Endothelial cell of umbilical vein (primary cell): ENCODE data around the gene CAPRIN2. TPM values are rescaled to one million over a fixed set of nuclear protein-coding genes. Genes with fewer than 3 reads are reported as not detected.

Source experiments
- BruUV-seq: library from RNA; stranded (reverse); fragments of 400-500 nt; replicated peaks from 2 replicates; lab custom pipeline; 2021; lab: Mats Ljungman, UMichigan
- CTCF ChIA-PET: fragments of 300-600, 350-600 bp; sonication (Branson Sonifier 250); formaldehyde crosslinking; loops from one replicate; lab custom pipeline; 2021; ENCODE audit warnings: antibody characterized with exemption, inconsistent platforms; lab: Charles Lee
- POLR2A ChIA-PET: fragments of 300-600, 350-600 bp; sonication (Branson Sonifier 250); formaldehyde crosslinking; loops from one replicate; lab custom pipeline; 2021; ENCODE audit warnings: antibody characterized with exemption, inconsistent platforms; lab: Charles Lee
- DNase-seq: peaks from one replicate; pipeline ENCODE4 v3.0.0-alpha.2; 2011; ENCODE audit warnings: low read depth, low spot score
- FAIRE-seq: peaks from 2 replicates; lab custom pipeline; 2011; peaks lifted over from hg19 to GRCh38; lab: Jason Lieb, UNC
- H2AFZ ChIP-seq: 2 replicates; pipeline ENCODE4 v1.6.0; 2012; ENCODE audit warnings: low read depth, low read length, control low read depth, inconsistent platforms
- H3K27ac ChIP-seq: 2 replicates; pipeline ENCODE4 v1.5.1; 2011; ENCODE audit warnings: low read depth, mild to moderate bottlenecking, control low read depth, low read length, moderate library complexity; ENCODE audit not compliant: insufficient read depth
- H3K27me3 ChIP-seq, 2 experiments: 2 replicates each; pipeline versions ENCODE4 v1.6.0 to v1.6.1; 2011; ENCODE audit warnings: low read length in 2 of 2, mixed read lengths in 1 of 2; ENCODE audit not compliant: control insufficient read depth in 2 of 2, insufficient read depth in 2 of 2
- H3K36me3 ChIP-seq, 2 experiments: 2 replicates in 1 of 2; 3 replicates in 1 of 2; pipeline ENCODE4 v1.5.1; 2011; ENCODE audit warnings: low read length in 2 of 2, mild to moderate bottlenecking in 1 of 2, moderate library complexity in 1 of 2; ENCODE audit not compliant: control insufficient read depth in 2 of 2, insufficient read depth in 2 of 2; ENCODE audit errors: extremely low read depth in 1 of 2
- H3K4me1 ChIP-seq: 3 replicates; pipeline ENCODE4 v1.5.1; 2011; ENCODE audit warnings: mild to moderate bottlenecking, low read length; ENCODE audit not compliant: control insufficient read depth, insufficient read depth; ENCODE audit errors: extremely low read depth
- H3K4me2 ChIP-seq: 2 replicates; pipeline ENCODE4 v1.6.1; 2011; ENCODE audit warnings: low read length, control low read depth, mixed read lengths; ENCODE audit not compliant: insufficient read depth
- H3K4me3 ChIP-seq, 3 experiments: fragments of 200-600 bp in 1 of 3; sonication (generic), shearing (Covaris generic) in 1 of 3; replicated peaks in 1 of 3; 2 replicates each; pipeline ENCODE4 v1.5.1; 2011 to 2016; ENCODE audit warnings: control low read depth in 3 of 3, low read length in 3 of 3, mild to moderate bottlenecking in 2 of 3, inconsistent platforms in 1 of 3, low read depth in 1 of 3, moderate library complexity in 1 of 3; ENCODE audit not compliant: insufficient read depth in 1 of 3
- H3K79me2 ChIP-seq: 2 replicates; pipeline ENCODE4 v1.6.0; 2012; ENCODE audit warnings: low read length, inconsistent platforms; ENCODE audit not compliant: control insufficient read depth, insufficient read depth
- H3K9ac ChIP-seq: replicated peaks from 2 replicates; pipeline ENCODE3; 2011; ENCODE audit warnings: low read length, control low read depth; ENCODE audit not compliant: insufficient read depth; ENCODE audit errors: extremely low read depth
- H3K9me1 ChIP-seq: replicated peaks from 3 replicates; pipeline ENCODE4 v1.6.0; 2011; ENCODE audit warnings: mild to moderate bottlenecking, low read length; ENCODE audit not compliant: control insufficient read depth, insufficient read depth; ENCODE audit errors: extremely low read depth
- H3K9me3 ChIP-seq: replicated peaks from 2 replicates; pipeline ENCODE4 v1.5.1; 2012; ENCODE audit warnings: low read length, inconsistent platforms; ENCODE audit not compliant: control insufficient read depth, insufficient read depth
- H4K20me1 ChIP-seq: replicated peaks from 2 replicates; pipeline ENCODE3; 2011; ENCODE audit warnings: mild to moderate bottlenecking, low read length; ENCODE audit not compliant: control insufficient read depth, insufficient read depth; ENCODE audit errors: extremely low read depth
- CTCF ChIP-seq, 2 donors: IDR thresholded peaks; 1 replicate in 1 of 2; 2 replicates in 1 of 2; pipeline ENCODE4 v1.5.1; 2011; ENCODE audit warnings: low read length in 2 of 2, mild to moderate bottlenecking in 2 of 2, moderate library complexity in 2 of 2, control low read depth in 1 of 2, inconsistent platforms in 1 of 2, low read depth in 1 of 2; ENCODE audit not compliant: insufficient read depth in 1 of 2; ENCODE audit errors: extremely low read depth in 1 of 2
- EZH2 ChIP-seq: IDR thresholded peaks from 2 replicates; pipeline ENCODE4 v1.6.1; 2012; ENCODE audit warnings: borderline replicate concordance, low read depth, mild to moderate bottlenecking, moderate library complexity, low read length, inconsistent platforms; ENCODE audit not compliant: severe bottlenecking
- FOS ChIP-seq: IDR thresholded peaks from 2 replicates; pipeline ENCODE4 v1.6.1; 2011; ENCODE audit warnings: mild to moderate bottlenecking, low read length, moderate library complexity, borderline replicate concordance; ENCODE audit not compliant: insufficient read depth
- GATA2 ChIP-seq: IDR thresholded peaks from 2 replicates; pipeline ENCODE4 v1.7.0; 2011; ENCODE audit warnings: low read depth, mild to moderate bottlenecking, moderate library complexity, mixed read lengths, low read length; ENCODE audit not compliant: insufficient read length, insufficient read depth
- JUN ChIP-seq: IDR thresholded peaks from 2 replicates; pipeline ENCODE4 v1.6.1; 2011; ENCODE audit warnings: borderline replicate concordance, low read depth; ENCODE audit not compliant: insufficient read length, insufficient read depth
- MYC ChIP-seq: IDR thresholded peaks from one replicate; pipeline ENCODE4 v1.6.1; 2011; ENCODE audit warnings: mild to moderate bottlenecking, low read depth, low read length
- POLR2A ChIP-seq: IDR thresholded peaks from 2 replicates; pipeline ENCODE4 v1.6.1; 2012; ENCODE audit warnings: low read depth, mild to moderate bottlenecking, control low read depth, low read length
- POLR2AphosphoS5 ChIP-seq: IDR thresholded peaks from 2 replicates; pipeline ENCODE4 v1.6.1; 2012; ENCODE audit warnings: low read depth, mild to moderate bottlenecking, control low read depth, low read length, moderate library complexity; ENCODE audit not compliant: insufficient read depth
- dilution Hi-C: fragments of 300-500 bp; cut with MboI; formaldehyde crosslinking; loops from one replicate; pipeline ENCODE4 v1.15.0; 2019; ENCODE audit warnings: low sequenced_read_pairs; ENCODE audit not compliant: extremely low pct_ligation_motif_present
- intact Hi-C: fragments of 100-400 bp; cut with micrococcal nuclease; formaldehyde crosslinking; loops from one replicate; pipeline ENCODE4 v1.10.0; 2022
- polyA plus RNA-seq, 4 experiments: library from polyadenylated mRNA; depleted of rRNA in 3 of 4; stranded (reverse) in 3 of 4; unstranded in 1 of 4; fragments of >200 nt; gene quantifications; 2 replicates each; pipeline versions ENCODE4 v1.2.1 to v1.2.3, GENCODE V29; 2011 to 2012; ENCODE audit warnings: missing spikeins in 1 of 4
- total RNA-seq: library from RNA; stranded (reverse); gene quantifications from 2 replicates; pipeline ENCODE4 v1.2.3, GENCODE V29; 2021
- TF ChIP-seq, protein P1 (sequence below): IDR thresholded peaks from 2 replicates; pipeline ENCODE4 v1.6.1; 2011; ENCODE audit not compliant: insufficient read depth, insufficient read length

CAPRIN2 gene
- total and polyA plus RNA-seq, 2 donors (not counting 3 experiments of a cell fraction or from before 2014, with no cell fraction given) = 13.5 to 25.0 TPM

DNA sequence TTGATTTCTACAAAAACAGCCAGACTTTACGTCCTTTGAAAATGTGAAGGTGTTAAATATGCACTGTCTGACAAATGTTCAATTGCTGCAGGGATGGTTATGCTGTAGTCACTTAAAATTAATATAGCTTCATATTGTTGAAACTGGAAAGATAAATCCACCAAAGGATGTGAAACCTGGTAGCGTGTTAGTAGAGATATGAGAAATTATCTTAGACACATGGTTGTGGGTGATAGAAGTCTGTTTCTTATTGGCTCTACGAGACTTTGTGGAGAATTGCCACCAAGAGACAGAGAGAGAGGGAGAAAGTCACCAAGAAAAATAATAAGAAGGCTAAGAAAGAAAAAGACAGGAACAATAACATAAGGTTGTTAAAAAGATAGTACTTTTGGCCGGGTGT lies 2.6 kb upstream of the CAPRIN2 start:
- no peak overlapping the region for H3K27ac ChIP-seq
- H3K9me1 ChIP-seq = no peaks in the 10 kb centered on the region
- H4K20me1 ChIP-seq = no peaks in the 10 kb centered on the region
- no peaks in the 10 kb centered on the region for H3K9me3 ChIP-seq
- H3K36me3 ChIP-seq = no peaks in the 10 kb centered on the region
- H3K27me3 ChIP-seq = no peaks in the 10 kb centered on the region
- intact Hi-C loops (no loop called here), dilution Hi-C loops (no loop called here)
- H3K4me1 ChIP-seq = peaks cover 15% of the 10 kb centered on the region
- POLR2A ChIA-PET = interaction anchor here (0.6 kb wide), 1 partner anchor 31 kb away, joined by 3 read pairs; no protein-coding TSS in a partner anchor
- FAIRE-seq (no peak), DNase-seq (no peak)
- TF ChIP-seq GATA2 = no peak
- TF ChIP-seq MYC = no peak
- TF ChIP-seq POLR2A = no peak
- TF ChIP-seq, protein P1, sequence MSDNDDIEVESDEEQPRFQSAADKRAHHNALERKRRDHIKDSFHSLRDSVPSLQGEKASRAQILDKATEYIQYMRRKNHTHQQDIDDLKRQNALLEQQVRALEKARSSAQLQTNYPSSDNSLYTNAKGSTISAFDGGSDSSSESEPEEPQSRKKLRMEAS = no peak
- TF ChIP-seq CTCF (IDR thresholded peaks at IDR 0.05; ENCODE audit: extremely low read depth in 1 of 2, insufficient read depth in 1 of 2, low read depth in 1 of 2, low read length in 2 of 2) = no peak
- TF ChIP-seq FOS = no peak
- TF ChIP-seq JUN = no peak
- no peak for TF ChIP-seq EZH2
- TF ChIP-seq POLR2AphosphoS5 = no peak
- BruUV-seq = no TSS peak
- CTCF ChIA-PET = interaction anchor here (0.6 to 5.2 kb wide), 4 partner anchors 11 to 39 kb away, joined by 3 to 55 read pairs (median 4); no protein-coding TSS in a partner anchor
- H3K4me2 ChIP-seq = no peak overlapping the region
- H3K4me3 ChIP-seq = no peak overlapping the region
- no peak overlapping the region for H2AFZ ChIP-seq
- H3K9ac ChIP-seq = no peak overlapping the region
- peaks cover 19% of the 10 kb centered on the region for H3K79me2 ChIP-seq
